ENCODE measurements around the gene ERC1. TPM values are rescaled to one million over a fixed set of nuclear protein-coding genes. Genes with fewer than 3 reads are reported as not detected.

Gene ERC1
- polyA plus RNA-seq, 1 donor from 2014 or later: 7.1 TPM

DNA sequence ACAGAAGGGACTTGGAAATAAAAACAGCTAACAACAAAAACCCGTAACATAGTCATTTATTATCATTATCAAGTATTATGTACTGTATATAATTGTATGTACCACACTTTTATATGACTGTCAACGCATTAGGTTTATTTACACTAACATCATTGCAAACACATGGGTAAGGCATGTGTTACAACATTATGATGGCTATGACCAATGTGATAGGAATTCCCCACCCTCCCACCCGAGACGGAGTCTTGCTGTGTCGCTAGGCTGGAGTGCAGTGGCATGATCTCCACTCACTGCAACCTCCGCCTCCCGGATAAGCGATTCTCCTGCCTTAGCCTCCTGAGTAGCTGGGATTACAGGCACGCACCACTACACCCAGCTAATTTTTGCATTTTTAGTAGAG is 82.6 kb downstream of the ERC1 start:
- Histone ChIP-seq H3K27me3 (ENCODE audit: insufficient read depth, low read depth, low read length) (no peaks in the 10 kb centered on the region), H3K27ac (ENCODE audit: low read length) (no peak overlapping the region), H3F3A (ENCODE audit: insufficient read depth, low read length, poor library complexity, severe bottlenecking) (no peaks in the 10 kb centered on the region), H4K20me1 (ENCODE audit: insufficient read depth) (no peaks in the 10 kb centered on the region), H3K79me2 (replicated peaks; ENCODE audit: insufficient read depth, low read length) (no peaks in the 10 kb centered on the region), H3K36me3 (ENCODE audit: insufficient read depth, low read length) (no peaks in the 10 kb centered on the region), H3K4me3 (ENCODE audit: low read length) (no peak overlapping the region), H3K9me3 (ENCODE audit: low read length) (no peaks in the 10 kb centered on the region), H3K4me2 (ENCODE audit: low read length) (no peak overlapping the region), H2AFZ (ENCODE audit: low read depth, low read length) (no peak overlapping the region), H3K9me2 (ENCODE audit: insufficient read depth, low read length) (no peaks in the 10 kb centered on the region), H3K9ac (ENCODE audit: low read length) (no peak overlapping the region)
- TF ChIP-seq TAF1 (IDR thresholded peaks at IDR 0.05; ENCODE audit: low read depth) (no peak), POLR2AphosphoS5 (IDR thresholded peaks at IDR 0.05) (no peak), EZH2 (IDR thresholded peaks at IDR 0.05; ENCODE audit: borderline replicate concordance, insufficient read depth, low read length, poor library complexity, severe bottlenecking) (no peak), RAD21 (conservative IDR thresholded peaks at IDR 0.05) (no peak), MXI1 (conservative IDR thresholded peaks at IDR 0.05; ENCODE audit: poor library complexity, severe bottlenecking) (no peak), SMC3 (conservative IDR thresholded peaks at IDR 0.05; ENCODE audit: poor library complexity) (no peak)
- TF ChIP-seq, protein P1, sequence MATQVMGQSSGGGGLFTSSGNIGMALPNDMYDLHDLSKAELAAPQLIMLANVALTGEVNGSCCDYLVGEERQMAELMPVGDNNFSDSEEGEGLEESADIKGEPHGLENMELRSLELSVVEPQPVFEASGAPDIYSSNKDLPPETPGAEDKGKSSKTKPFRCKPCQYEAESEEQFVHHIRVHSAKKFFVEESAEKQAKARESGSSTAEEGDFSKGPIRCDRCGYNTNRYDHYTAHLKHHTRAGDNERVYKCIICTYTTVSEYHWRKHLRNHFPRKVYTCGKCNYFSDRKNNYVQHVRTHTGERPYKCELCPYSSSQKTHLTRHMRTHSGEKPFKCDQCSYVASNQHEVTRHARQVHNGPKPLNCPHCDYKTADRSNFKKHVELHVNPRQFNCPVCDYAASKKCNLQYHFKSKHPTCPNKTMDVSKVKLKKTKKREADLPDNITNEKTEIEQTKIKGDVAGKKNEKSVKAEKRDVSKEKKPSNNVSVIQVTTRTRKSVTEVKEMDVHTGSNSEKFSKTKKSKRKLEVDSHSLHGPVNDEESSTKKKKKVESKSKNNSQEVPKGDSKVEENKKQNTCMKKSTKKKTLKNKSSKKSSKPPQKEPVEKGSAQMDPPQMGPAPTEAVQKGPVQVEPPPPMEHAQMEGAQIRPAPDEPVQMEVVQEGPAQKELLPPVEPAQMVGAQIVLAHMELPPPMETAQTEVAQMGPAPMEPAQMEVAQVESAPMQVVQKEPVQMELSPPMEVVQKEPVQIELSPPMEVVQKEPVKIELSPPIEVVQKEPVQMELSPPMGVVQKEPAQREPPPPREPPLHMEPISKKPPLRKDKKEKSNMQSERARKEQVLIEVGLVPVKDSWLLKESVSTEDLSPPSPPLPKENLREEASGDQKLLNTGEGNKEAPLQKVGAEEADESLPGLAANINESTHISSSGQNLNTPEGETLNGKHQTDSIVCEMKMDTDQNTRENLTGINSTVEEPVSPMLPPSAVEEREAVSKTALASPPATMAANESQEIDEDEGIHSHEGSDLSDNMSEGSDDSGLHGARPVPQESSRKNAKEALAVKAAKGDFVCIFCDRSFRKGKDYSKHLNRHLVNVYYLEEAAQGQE (IDR thresholded peaks at IDR 0.05; ENCODE audit: borderline replicate concordance): no peak

DNA sequence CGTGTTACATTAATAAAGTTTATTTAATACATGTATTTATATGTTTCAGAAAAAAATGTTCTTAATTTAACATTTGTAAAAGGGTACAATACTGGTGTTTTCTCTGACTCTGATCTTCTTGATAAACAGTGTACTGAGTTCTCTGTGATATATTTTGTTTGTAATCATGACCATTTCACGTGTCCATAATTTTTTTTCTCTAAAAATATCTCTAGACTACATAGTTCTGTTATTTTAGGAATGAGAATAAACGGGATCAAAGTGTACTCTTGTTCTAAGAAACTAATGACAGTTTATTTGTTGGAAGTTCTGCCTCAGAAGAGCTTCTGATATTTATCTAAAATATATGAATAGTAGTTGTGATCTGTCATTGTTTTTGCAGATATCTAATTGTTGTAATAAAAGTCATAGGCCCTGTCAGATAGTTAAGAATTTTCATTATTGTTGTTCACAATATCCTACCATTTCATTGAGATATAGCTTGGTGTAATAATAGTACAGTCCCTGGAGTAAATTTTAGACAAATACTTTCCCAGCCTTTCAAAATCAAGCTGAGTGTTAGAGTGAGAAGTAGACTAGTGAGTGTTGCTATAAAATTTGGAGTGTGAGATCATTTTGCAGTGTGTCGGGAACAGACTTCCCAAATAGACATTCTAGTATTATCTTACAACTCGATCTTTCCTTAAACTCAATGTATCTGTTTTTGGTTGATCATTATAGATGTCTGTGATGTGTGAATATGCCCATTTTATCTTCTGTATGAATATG is 86.2 kb downstream of the ERC1 start:
- Histone ChIP-seq H3K9me3 (ENCODE audit: low read length) (no peaks in the 10 kb centered on the region), H3K36me3 (ENCODE audit: insufficient read depth, low read length) (no peaks in the 10 kb centered on the region), H3K4me3 (ENCODE audit: low read length) (no peak overlapping the region), H3F3A (ENCODE audit: insufficient read depth, low read length, poor library complexity, severe bottlenecking) (no peaks in the 10 kb centered on the region), H3K27ac (ENCODE audit: low read length) (no peak overlapping the region), H3K9me2 (ENCODE audit: insufficient read depth, low read length) (no peaks in the 10 kb centered on the region), H3K4me2 (ENCODE audit: low read length) (no peak overlapping the region), H3K27me3 (ENCODE audit: insufficient read depth, low read depth, low read length) (no peaks in the 10 kb centered on the region), H2AFZ (ENCODE audit: low read depth, low read length) (no peak overlapping the region), H4K20me1 (ENCODE audit: insufficient read depth) (no peaks in the 10 kb centered on the region), H3K9ac (ENCODE audit: low read length) (no peak overlapping the region), H3K79me2 (replicated peaks; ENCODE audit: insufficient read depth, low read length) (no peaks in the 10 kb centered on the region)
- no peak for TF ChIP-seq TAF1 (IDR thresholded peaks at IDR 0.05; ENCODE audit: low read depth)
- TF ChIP-seq, protein P2, sequence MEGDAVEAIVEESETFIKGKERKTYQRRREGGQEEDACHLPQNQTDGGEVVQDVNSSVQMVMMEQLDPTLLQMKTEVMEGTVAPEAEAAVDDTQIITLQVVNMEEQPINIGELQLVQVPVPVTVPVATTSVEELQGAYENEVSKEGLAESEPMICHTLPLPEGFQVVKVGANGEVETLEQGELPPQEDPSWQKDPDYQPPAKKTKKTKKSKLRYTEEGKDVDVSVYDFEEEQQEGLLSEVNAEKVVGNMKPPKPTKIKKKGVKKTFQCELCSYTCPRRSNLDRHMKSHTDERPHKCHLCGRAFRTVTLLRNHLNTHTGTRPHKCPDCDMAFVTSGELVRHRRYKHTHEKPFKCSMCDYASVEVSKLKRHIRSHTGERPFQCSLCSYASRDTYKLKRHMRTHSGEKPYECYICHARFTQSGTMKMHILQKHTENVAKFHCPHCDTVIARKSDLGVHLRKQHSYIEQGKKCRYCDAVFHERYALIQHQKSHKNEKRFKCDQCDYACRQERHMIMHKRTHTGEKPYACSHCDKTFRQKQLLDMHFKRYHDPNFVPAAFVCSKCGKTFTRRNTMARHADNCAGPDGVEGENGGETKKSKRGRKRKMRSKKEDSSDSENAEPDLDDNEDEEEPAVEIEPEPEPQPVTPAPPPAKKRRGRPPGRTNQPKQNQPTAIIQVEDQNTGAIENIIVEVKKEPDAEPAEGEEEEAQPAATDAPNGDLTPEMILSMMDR (IDR thresholded peaks at IDR 0.05; ENCODE audit: poor library complexity, severe bottlenecking): no peak
- no peak for TF ChIP-seq EZH2 (IDR thresholded peaks at IDR 0.05; ENCODE audit: borderline replicate concordance, insufficient read depth, low read length, poor library complexity, severe bottlenecking)
- no peak for TF ChIP-seq EP300 (conservative IDR thresholded peaks at IDR 0.05; ENCODE audit: poor library complexity, severe bottlenecking)
- TF ChIP-seq POLR2AphosphoS5 (IDR thresholded peaks at IDR 0.05): no peak
- TF ChIP-seq MXI1 (conservative IDR thresholded peaks at IDR 0.05; ENCODE audit: poor library complexity, severe bottlenecking): no peak
- TF ChIP-seq SMC3 (conservative IDR thresholded peaks at IDR 0.05; ENCODE audit: poor library complexity): no peak
- no peak for TF ChIP-seq RAD21 (conservative IDR thresholded peaks at IDR 0.05)
- TF ChIP-seq, protein P1 (IDR thresholded peaks at IDR 0.05; ENCODE audit: borderline replicate concordance): no peak

Measured in neural cell (in vitro differentiated cells).